Nephron progenitor cell (in vitro differentiated cells): ENCODE data around the gene NDUFS4.

ENCODE experiments used
- DNase-seq: peaks from one replicate; pipeline ENCODE4 v3.0.0; 2021
- H3K27ac Mint-ChIP-seq: 2 replicates; pipeline ENCODE4 v1.8.0; 2021; ENCODE audit warnings: mild to moderate bottlenecking, moderate library complexity, mixed read lengths
- H3K27me3 Mint-ChIP-seq: 2 replicates; pipeline ENCODE4 v1.8.0; 2021; ENCODE audit warnings: mild to moderate bottlenecking, low read depth, mixed read lengths; ENCODE audit not compliant: poor library complexity
- H3K36me3 Mint-ChIP-seq: 2 replicates; pipeline ENCODE4 v1.8.0; 2021; ENCODE audit warnings: low read depth, mixed read lengths
- H3K4me1 Mint-ChIP-seq: 2 replicates; pipeline ENCODE4 v1.8.0; 2021; ENCODE audit warnings: mixed read lengths
- H3K4me3 Mint-ChIP-seq: 2 replicates; pipeline ENCODE4 v1.8.0; 2021; ENCODE audit warnings: mild to moderate bottlenecking, moderate library complexity, mixed read lengths
- H3K9me3 Mint-ChIP-seq: 2 replicates; pipeline ENCODE4 v1.8.0; 2021; ENCODE audit warnings: mild to moderate bottlenecking, moderate library complexity, mixed read lengths
- CTCF ChIP-seq: fragments of 200-600 bp; sonication (generic); IDR thresholded peaks from 2 replicates; pipeline ENCODE4 v1.5.0; 2021; ENCODE audit warnings: antibody characterized with exemption

Gene NDUFS4

GRCh38 chr5:53582225-53582624 is 21.8 kb downstream of the NDUFS4 start:
- Mint-ChIP-seq H3K36me3 (peaks cover 62% of the 10 kb centered on the region), H3K4me1 (no peaks in the 10 kb centered on the region), H3K27me3 (no peaks in the 10 kb centered on the region), H3K4me3 (no peak overlapping the region), H3K27ac (no peak overlapping the region), H3K9me3 (peaks cover 32% of the 10 kb centered on the region)
- DNase-seq = no peak
- no peak for TF ChIP-seq CTCF

GRCh38 chr5:53590759-53591158 is 30.3 kb downstream of the NDUFS4 start:
- Mint-ChIP-seq H3K4me1 (no peaks in the 10 kb centered on the region), H3K9me3 (peaks cover 23% of the 10 kb centered on the region)

DNA sequence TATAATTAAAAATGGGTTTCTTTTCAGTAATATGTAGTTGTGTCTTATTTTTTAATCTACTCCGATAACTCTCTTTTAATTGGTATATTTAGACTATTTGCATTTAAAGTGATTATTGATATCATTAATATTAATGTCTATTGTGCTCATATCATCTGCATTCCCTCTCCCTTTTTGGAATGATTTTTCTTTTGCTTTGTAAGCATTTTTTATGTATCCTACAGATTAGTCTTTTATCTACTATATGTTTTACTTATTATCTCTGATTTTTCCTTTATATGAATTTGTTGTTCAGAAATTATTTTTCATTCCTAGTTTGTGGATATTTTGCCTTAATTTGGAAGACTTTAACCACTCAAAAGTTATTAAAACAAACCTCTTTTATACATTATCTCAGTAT is 34.0 kb downstream of the NDUFS4 start:
- DNase-seq = no peak
- Mint-ChIP-seq H3K4me1 (no peaks in the 10 kb centered on the region), H3K27ac (no peak overlapping the region), H3K36me3 (peaks cover 56% of the 10 kb centered on the region), H3K27me3 (peaks cover 2% of the 10 kb centered on the region), H3K9me3 (peaks cover 25% of the 10 kb centered on the region), H3K4me3 (no peak overlapping the region)
- TF ChIP-seq CTCF = no peak

More at GRCh38 chr5:53590759-53591158, 30.3 kb downstream of the NDUFS4 start:
- no peak overlapping the region for H3K27ac Mint-ChIP-seq
- DNase-seq = no peak
- peaks cover 64% of the 10 kb centered on the region for H3K36me3 Mint-ChIP-seq
- H3K4me3 Mint-ChIP-seq = no peak overlapping the region
- no peak for TF ChIP-seq CTCF
- no peaks in the 10 kb centered on the region for H3K27me3 Mint-ChIP-seq

DNA sequence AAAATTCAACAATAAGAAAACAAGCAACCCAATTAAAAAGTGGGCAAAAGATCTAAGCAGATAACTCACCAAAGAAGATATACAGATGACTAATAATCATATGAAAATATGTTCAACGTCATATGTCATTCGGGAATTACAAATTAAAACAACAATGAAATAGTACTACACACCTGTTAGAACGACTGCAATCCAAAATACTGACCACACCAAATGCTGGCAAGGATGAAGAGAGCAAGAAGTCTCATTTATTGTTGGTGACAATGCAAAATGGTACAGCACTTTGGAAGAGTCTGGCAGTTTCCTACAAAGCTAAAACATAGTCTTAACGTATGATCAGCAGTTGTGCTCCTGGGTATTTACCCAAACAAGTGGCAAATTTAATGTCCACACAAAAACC is 37.5 kb downstream of the NDUFS4 start:
- Mint-ChIP-seq H3K9me3 (peaks cover 24% of the 10 kb centered on the region), H3K36me3 (peaks cover 35% of the 10 kb centered on the region), H3K27me3 (peaks cover 2% of the 10 kb centered on the region), H3K27ac (no peak overlapping the region), H3K4me3 (no peak overlapping the region), H3K4me1 (no peaks in the 10 kb centered on the region)
- TF ChIP-seq CTCF = no peak
- no peak for DNase-seq

GRCh38 chr5:53601570-53601969 is 41.1 kb downstream of the NDUFS4 start:
- no peak for TF ChIP-seq CTCF
- H3K4me3 Mint-ChIP-seq = no peak overlapping the region
- peaks cover 24% of the 10 kb centered on the region for H3K9me3 Mint-ChIP-seq
- peaks cover 2% of the 10 kb centered on the region for H3K27me3 Mint-ChIP-seq
- peaks cover 57% of the 10 kb centered on the region for H3K36me3 Mint-ChIP-seq
- no peak for DNase-seq
- H3K4me1 Mint-ChIP-seq = no peaks in the 10 kb centered on the region
- H3K27ac Mint-ChIP-seq = no peak overlapping the region

- H3K27me3 Mint-ChIP-seq = peaks cover 2% of the 10 kb centered on the region
- TF ChIP-seq CTCF = no peak
- peaks cover 11% of the 10 kb centered on the region for H3K9me3 Mint-ChIP-seq
- H3K4me3 Mint-ChIP-seq = no peak overlapping the region
- H3K4me1 Mint-ChIP-seq = no peaks in the 10 kb centered on the region
- peaks cover 51% of the 10 kb centered on the region for H3K36me3 Mint-ChIP-seq
- no peak for DNase-seq
- H3K27ac Mint-ChIP-seq = peak overlapping the region; percentile 50
Observed at GRCh38 chr5:53603009-53603687, 42.7 kb downstream of the NDUFS4 start.
